IPS-18c (cell line): ENCODE data around the gene ZDHHC14.

Source experiments
- H3K4me3 ChIP-seq: 2 replicates; pipeline ENCODE4 v1.7.0; 2013; ENCODE audit warnings: low read depth, mild to moderate bottlenecking, low read length, moderate library complexity; ENCODE audit not compliant: insufficient read depth
- H3K9me3 ChIP-seq: one replicate; pipeline ENCODE4 v1.6.1; 2013; ENCODE audit warnings: mild to moderate bottlenecking, low read length, moderate library complexity; ENCODE audit not compliant: control insufficient read depth, insufficient read depth

The ZDHHC14 gene

GRCh38 chr6:157539421-157539822 lies 158.4 kb downstream of the ZDHHC14 start:
- peaks cover 2% of the 10 kb centered on the region for H3K9me3 ChIP-seq

GRCh38 chr6:157539900-157540752 lies 159.1 kb downstream of the ZDHHC14 start:
- H3K4me3 ChIP-seq = no peak overlapping the region
- no peaks in the 10 kb centered on the region for H3K9me3 ChIP-seq

More at GRCh38 chr6:157539421-157539822, 158.4 kb downstream of the ZDHHC14 start:
- H3K4me3 ChIP-seq = no peak overlapping the region

DNA sequence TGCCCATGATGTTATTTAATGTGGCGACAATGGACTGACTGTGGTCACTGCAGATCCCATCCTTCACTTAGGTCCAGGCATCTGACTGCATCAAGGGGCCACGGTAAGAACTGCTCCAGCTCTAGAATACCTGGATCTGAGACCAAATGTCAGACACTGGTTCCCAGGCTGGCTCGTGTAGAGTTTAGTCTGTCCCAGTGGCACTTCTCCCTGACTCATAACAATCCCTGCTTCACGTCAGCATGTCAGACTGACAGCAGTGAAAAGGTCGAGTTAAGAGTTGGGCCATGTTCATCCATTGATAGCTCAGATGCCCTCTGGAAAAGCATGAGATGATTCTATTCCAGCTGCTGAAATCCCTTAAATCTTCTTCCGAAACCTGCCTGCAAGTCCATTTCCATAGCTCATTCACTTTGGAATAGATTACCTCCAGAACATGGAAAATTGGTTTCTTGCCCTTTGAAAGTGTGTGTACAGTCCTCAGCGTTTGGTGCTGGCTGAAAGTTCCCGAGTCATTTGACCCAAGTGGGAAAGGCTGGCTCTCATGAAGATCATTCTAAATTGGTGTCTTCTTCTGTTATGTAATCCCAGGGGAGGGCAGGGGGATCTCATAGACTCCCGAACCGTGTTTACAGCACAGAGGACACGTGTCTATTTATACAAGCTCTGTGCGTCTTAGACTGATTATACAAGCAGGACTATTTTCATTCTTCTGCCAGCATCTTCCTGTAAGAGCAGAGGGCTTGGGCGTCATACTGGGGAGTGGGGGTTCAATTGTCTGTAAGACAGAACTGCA lies 160.8 kb downstream of the ZDHHC14 start:
- H3K4me3 ChIP-seq = no peak overlapping the region

DNA sequence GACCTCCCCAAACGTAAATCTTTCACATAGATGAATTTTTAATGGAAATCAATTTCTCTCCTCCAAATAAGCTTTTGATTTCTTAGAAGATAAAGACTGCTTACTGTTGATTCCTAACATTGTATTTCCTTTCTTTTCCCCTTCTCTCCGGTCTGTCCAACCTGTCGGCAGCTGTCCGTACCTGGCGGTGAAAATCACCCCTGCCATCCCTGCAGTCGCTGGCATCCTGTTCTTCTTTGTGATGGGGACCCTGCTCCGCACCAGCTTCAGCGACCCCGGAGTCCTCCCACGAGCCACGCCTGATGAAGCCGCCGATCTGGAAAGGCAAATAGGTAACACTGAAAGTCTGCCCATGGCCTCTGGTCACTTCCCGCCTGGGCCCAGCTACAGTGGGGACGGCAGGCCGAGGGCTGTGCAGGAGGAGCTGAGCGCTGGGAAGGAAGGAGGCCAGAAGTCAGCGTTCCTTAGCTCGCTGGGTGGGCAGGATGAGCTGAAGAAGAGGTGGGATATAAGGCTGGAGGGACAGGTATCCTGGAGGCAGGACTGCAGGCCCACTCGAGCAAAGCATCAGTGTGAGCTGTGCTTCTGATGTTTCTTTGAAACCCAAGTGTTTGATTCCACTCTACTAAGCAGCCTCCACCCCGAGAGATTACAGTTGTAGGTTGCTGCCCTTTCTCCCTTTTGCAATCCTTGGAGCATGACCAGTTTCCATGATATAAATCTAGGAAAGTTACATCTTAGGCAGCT lies 161.6 kb downstream of the ZDHHC14 start:
- H3K9me3 ChIP-seq = no peaks in the 10 kb centered on the region
- no peak overlapping the region for H3K4me3 ChIP-seq

More for the DNA sequence above, 160.8 kb downstream of the ZDHHC14 start:
- no peaks in the 10 kb centered on the region for H3K9me3 ChIP-seq

DNA sequence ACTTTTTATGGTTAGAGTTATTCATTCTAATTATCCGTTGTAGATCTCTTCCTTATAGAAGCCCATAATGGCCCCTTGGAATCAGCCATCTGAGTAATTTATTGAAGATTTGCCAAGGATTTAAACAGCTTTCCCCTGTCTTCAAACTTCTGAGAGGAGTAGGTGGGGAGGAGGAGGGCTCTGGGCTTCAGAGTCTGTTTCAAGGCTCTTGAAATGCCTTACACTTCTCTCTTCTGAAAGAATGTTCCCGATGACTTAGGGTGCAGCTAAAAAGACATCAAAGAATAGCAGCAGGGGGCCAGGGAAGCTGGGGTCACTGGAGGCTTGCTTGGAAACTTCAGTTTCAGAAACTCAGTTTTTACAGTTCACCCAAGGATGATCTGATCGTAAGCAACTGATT lies 165.3 kb downstream of the ZDHHC14 start:
- H3K9me3 ChIP-seq = no peaks in the 10 kb centered on the region
- H3K4me3 ChIP-seq = no peak overlapping the region

DNA sequence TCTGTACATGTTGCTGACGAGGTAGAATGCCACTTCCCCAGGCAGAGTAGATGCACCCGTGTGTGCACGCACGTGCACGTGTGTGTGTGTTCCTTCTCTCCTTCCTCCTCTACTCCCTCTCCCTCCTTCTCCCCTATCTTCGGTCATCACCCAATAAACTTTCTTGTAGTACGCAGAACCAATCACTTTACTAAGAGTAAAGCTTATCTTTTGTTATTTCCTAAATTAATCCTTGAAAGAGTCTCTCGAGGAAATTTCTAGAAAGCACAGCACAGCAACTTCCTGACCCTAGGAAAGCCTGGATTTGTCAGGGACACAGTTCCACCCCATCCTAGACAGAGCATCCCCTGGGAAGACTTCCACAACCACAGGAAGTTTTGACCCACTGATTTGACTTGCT lies 166.1 kb downstream of the ZDHHC14 start:
- H3K4me3 ChIP-seq = no peak overlapping the region
- H3K9me3 ChIP-seq = no peaks in the 10 kb centered on the region

- no peaks in the 10 kb centered on the region for H3K9me3 ChIP-seq
- no peak overlapping the region for H3K4me3 ChIP-seq
Measured at GRCh38 chr6:157548635-157549467, 167.9 kb downstream of the ZDHHC14 start.

- no peaks in the 10 kb centered on the region for H3K9me3 ChIP-seq
- H3K4me3 ChIP-seq = no peak overlapping the region
Measured at GRCh38 chr6:157549468-157549745, 168.4 kb downstream of the ZDHHC14 start.

DNA sequence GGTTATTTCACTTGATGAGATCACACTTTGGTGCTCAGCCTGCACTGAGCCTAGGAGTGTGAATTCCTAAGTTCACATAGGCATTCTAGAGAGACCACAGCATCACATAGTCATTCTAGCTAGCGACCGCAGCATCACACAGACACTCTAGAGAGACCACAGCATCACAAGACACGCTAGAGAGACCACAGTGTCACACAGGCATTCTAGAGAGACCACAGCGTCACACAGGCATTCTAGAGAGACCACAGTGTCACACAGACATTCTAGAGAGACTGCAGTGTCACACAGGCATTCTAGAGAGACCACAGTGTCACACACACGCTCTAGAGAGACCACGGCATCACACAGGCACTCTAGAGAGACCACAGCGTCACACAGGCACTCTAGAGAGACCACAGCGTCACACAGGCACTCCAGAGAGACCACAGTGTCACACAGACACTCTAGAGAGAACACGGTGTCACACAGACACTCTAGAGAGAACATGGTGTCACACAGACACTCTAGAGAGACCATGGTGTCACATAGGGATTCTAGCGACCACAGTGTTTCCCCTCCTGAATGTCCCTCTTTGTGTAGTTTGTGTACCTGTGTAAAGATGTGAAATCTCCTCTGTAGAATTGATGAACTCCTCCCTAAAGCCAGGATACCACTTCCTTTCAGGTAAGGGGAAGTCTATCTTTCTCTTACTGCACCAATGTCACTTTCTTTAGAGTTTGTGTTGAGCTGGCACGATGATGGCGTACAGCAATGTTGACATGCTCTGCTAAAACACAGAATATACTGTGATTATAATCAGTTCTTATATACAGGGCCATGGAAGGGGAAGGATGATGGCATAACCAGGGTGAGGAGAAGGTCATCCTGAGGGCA lies 169.4 kb downstream of the ZDHHC14 start:
- no peak overlapping the region for H3K4me3 ChIP-seq
- no peaks in the 10 kb centered on the region for H3K9me3 ChIP-seq

DNA sequence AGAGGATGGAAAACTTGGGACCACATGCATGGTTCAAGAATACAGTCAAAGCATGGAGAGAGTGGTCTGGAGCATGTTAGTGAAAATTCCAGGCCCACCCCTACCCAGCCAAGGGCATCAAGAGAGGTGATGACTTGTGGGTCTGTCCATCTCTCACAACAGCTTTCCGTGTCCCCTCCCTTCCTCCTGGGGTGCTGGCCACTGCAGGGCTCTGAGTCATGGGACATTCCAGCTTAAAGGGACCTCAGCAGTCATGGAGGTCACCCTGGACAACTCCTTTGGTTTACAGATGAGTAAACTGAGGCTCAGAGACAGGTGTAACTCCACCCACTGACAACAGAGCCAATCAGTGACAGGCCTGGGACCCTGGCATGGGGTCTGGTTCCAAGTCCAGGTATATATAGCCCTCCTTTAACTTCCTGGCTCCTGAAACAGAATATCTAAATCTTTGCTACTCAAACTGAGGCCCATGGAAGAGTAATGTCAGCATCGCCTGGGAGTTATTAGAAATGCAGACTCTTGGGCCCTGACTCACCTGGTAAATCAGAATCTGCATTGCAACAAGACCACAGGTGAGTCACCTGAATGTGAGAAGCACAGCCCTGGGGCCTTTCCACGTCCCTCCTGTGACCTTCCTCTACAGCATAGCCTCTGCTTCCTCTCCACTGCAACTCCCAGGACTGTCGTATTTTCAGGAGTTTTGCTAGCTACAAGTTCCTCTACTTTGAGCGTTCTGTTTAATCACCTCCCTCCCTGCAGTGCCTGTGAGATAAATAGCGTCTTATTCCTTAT lies 170.2 kb downstream of the ZDHHC14 start:
- H3K9me3 ChIP-seq = no peaks in the 10 kb centered on the region
- no peak overlapping the region for H3K4me3 ChIP-seq

DNA sequence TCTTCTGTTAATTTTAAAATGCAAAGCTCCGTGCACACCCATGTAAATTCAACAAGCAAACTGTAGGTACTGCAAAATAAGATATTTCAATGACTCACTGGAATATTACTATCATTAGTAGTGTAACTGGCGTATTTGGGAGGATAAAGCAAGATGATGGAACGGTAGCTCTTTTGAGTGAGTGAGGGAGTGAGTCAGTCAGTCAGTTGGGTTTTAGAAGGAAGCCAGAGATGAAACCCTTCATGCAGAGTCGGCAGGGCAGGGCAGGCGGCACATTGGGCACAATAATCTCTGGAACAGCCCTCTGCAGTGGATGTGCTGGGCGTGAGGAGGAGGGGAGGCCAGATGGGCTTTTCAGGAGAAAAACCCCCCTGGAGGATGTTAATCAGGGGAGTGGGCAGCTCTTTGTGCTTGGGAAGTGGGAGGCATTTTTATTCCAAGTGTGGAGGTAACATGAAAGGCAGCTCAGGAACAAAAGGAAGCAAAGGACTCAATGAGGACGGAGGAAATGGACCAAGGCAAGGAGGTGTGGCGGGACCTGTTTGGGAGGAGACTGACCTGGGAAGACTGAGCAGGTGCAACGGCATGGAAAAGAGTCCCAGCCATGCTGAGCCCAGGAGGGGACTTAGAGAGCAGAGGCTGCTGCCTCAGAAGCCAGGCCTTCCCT lies 171.2 kb downstream of the ZDHHC14 start:
- Histone ChIP-seq H3K4me3 (no peak overlapping the region), H3K9me3 (no peaks in the 10 kb centered on the region)

- Histone ChIP-seq H3K9me3 (no peaks in the 10 kb centered on the region), H3K4me3 (no peak overlapping the region; the same call in 1 of the 2 replicates)
Measured at GRCh38 chr6:157552820-157553485, 172.0 kb downstream of the ZDHHC14 start.

DNA sequence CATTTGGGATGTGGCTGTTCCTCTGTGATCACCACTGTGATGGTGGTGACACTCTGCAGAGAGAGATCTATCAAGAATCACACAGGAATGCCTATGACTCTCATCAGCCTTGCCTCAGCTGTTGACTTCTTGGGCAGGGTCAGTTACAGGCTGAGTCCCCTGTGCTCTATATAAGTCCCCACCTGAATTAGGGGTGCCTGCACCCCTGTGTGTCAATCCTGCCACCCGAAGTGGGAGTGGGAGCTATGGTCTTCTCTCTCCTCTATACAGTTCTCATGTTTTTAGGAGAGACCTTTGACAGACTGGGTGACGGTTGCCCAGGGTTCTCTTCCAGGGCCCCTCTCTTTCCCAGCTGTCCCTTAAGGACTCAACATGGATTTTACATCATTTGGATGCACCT lies 173.8 kb downstream of the ZDHHC14 start:
- H3K9me3 ChIP-seq = no peaks in the 10 kb centered on the region
- H3K4me3 ChIP-seq = no peak overlapping the region

DNA sequence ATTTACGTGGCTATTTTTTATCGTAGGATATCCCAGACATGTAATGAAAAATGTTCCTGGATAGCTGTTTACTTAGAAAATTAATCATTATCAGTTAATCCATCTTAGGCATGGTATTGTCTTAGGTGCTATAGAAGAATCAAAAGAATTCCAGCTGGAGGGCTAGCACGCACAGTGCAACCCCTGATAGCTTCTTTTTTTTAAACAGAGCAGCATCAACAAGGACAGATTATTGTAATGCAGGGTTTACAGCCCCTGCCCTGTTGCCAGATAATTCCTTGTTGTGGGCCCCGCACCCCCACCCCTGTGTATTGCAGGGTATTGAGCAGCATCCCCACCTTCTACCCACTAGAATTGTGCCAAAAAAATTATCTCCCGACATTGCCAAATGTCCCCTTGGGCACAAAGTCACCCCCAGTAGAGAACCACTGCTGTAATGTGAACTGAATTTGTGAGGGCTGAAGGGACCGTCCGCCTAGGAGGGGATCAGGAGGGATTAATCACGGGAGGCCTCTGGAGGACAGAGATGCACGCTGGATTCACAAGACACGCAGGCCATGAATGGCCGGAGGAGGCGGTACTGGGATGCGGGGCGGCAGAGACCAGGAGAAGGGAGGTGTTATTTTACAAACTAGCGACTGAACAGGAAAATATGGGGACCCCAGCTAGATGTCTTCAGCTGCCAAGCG lies 174.6 kb downstream of the ZDHHC14 start:
- Histone ChIP-seq H3K4me3 (no peak overlapping the region), H3K9me3 (no peaks in the 10 kb centered on the region)
